Right renal cortex interstitium (tissue), 3 donors: ENCODE measurements around the gene PRR29. TPM values are rescaled to one million over a fixed set of nuclear protein-coding genes. Genes with fewer than 3 reads are reported as not detected.

Experiments
- DNase-seq, 3 donors: peaks; one replicate each; pipeline ENCODE4 v3.0.0-alpha.2; 2013; ENCODE audit warnings: low read depth in 3 of 3, low spot score in 2 of 3
- polyA plus RNA-seq, 3 donors: library from polyadenylated mRNA; unstranded; fragments of 120-200 nt; gene quantifications; one replicate each; pipeline ENCODE4 v1.2.1, GENCODE V29; 2013; ENCODE audit not compliant: insufficient read length in 3 of 3

The PRR29 gene
- 1 to 10 TPM; 2.3 to 3.4 (median 2.9) TPM for polyA plus RNA-seq

- peak; percentile 63 to 68 (median 63) for DNase-seq
Observed at GRCh38 chr17:63998050-63998720, at the start of gene PRR29. Gene PRR29 (plus strand): TSS chr17:63998351. CDS start chr17:63998365, 14 bp downstream.

- DNase-seq, result no peak
Observed at GRCh38 chr17:63948521-63948920, 49.6 kb upstream of the PRR29 start.

- no peak for DNase-seq
Observed at GRCh38 chr17:63949576-63950250, 48.4 kb upstream of the PRR29 start.

- DNase-seq, result no peak
Observed at GRCh38 chr17:63950940-63951907, 46.9 kb upstream of the PRR29 start.

- DNase-seq, result no peak
Observed at GRCh38 chr17:63954402-63955063, 43.6 kb upstream of the PRR29 start.

DNA sequence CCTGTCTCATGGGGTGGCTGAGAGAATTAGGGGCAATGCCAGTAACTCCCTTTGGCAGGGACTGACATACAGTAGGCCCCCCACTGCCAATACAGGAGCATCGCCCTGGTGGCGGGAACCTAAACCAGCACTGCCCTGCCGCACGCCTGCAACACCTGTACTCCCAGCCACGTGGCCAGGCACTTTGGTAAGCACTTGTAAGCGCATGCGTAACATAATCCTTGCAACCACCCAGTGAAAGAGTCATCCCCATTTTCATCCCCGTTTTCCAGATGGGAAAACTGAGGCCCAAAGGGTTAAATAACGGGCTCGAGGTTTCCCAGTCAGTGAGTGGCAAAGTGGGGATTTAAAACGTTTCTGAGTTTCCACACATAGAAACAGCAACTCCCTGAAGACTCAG is 42.9 kb upstream of the PRR29 start:
- DNase-seq, result no peak

DNA sequence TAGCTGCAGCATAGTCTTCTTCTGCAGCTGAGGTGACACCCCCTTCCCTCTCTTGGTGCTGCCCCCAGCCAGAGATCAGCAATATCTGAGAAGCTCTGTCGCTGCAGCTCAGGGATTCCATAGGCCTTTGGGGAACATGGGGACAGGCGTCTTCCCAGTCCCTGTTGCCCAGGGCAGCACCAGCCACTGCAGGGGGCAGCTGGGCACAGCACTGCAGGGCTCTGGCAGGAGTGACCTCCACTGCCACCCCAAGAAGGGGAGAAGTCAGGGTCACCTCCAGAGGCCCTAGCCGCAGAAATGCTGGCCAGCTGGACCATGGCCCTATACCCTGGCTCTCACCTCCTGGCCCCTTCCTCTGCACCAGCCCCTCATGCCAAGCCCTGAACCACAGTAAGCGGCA is 42.4 kb upstream of the PRR29 start:
- DNase-seq, result no peak

- no peak for DNase-seq
Observed at GRCh38 chr17:63956296-63956920, 41.7 kb upstream of the PRR29 start.

DNA sequence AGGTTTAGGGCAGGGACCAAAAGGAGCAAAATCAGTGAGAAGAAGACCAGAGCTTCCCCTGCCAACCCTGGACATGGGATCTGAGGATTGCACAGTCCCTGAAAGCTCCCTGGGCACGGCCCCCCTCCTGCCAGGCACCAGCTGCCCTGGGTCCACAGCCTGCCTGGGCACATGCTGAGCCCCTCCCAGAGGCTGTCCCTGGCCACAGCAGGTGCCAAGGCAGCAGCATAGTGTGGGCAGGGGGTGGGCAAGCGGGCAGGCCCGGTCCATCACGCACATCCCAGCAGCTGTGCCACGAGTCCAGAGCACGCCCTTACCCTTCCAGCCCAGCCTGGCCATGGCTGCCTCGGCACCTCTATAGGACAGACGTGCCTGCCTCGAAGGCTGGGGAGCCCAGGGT is 38.1 kb upstream of the PRR29 start:
- DNase-seq, result no peak

DNA sequence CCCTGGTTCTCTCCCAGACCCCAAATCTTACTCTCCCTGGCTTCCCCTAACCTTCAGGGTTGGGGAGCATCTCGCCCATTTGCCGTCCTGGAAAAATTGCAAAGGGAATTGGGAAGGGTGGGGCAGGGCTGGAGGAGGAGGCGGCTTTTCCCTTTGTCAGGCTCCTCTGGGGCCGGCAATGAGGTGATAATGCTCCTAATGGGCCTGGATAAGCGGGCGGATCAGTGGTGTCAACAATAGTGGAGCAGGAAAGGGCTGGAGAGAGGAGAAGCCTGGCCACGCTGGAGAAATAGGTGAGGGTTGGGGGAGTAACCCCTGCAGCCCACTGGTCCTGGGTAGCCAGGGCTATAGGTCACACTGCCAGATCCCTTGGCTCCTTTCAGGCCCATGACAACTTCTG is 37.7 kb upstream of the PRR29 start:
- DNase-seq, result no peak

DNA sequence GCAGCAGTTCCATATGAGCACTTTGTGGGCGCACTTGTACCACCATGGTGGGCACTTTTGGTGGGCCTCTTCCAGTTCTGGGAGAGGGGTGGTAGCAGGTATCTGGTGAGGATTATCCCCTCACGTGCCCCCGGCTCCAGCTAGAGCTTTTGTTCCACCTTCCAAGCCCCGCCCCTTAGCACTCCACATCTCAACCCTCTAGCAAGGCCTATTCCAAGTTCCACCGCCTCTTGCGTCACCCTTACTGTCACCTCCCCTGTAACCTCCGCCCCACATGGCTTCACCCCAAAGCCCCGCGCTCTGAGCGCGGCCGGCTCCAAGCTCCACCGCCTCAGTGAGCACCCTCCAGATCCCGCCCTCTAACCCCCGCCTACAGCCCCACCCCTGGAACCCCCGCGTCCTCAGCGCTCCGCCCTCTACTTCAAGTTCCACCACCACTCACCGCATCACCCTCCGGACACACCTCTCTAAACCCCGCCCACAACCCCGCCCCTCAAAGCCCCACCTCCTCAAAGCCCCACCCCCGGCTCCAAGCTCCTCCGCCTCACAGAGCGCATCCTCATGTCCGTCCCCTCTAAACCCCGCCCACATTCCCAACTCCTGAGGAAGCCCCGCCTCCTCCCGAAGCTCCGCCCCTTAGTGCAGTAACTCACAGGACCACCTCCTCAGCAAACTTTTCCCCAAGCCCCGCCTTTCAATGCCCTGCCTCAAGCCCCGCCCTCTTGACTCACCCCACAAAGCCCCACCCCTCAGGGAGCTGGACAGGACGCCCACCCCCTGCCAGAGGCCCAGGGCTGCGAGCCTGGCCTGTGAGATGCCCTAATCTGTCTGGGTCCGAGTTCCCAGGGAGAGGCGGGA is 36.6 kb upstream of the PRR29 start:
- DNase-seq, result no peak

GRCh38 chr17:63962298-63962744 is 35.8 kb upstream of the PRR29 start:
- DNase-seq, result no peak

- no peak for DNase-seq
Observed at GRCh38 chr17:63963123-63963522, 35.0 kb upstream of the PRR29 start.

- no peak for DNase-seq
Observed at GRCh38 chr17:63966646-63967264, 31.4 kb upstream of the PRR29 start.

DNA sequence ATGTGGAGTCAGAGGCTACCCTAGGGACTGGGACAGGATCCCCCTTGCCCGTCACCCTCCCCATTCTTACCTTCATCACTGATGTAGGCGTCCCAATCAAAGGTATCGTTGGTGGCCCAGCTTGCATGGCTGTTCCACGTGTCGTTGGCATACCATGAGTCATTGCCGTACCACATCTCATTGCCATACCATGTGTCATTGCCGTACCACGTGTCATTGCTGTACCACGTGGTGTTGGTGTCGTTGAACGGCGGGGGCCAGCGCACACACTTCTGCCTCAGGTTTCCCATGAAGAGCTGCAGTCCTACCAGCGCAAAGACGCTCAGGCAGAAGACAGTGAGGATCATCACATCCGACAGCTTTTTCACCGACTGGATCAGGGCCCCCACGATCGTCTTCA is 30.2 kb upstream of the PRR29 start:
- DNase-seq, result no peak

GRCh38 chr17:63969278-63969677 is 28.9 kb upstream of the PRR29 start:
- no peak for DNase-seq

GRCh38 chr17:63972796-63973195 is 25.4 kb upstream of the PRR29 start, which contains the start of gene SCN4A:
Gene SCN4A (minus strand): TSS chr17:63972918. CDS start chr17:63972841, 77 bp downstream.
- DNase-seq, result no peak

- DNase-seq, result no peak
Observed at GRCh38 chr17:63973247-63973646, 24.9 kb upstream of the PRR29 start.
